NAMALWA (cell line): ENCODE results near the gene NPY5R.

ENCODE experiments used
- DNase-seq: peaks from one replicate; pipeline ENCODE4 v3.0.0-alpha.2; 2015; ENCODE audit warnings: low spot score

Gene NPY5R

GRCh38 chr4:163343604-163344146, at the start of gene NPY5R:
Gene NPY5R, plus strand, starts transcription at chr4:163343892. Its CDS starts 6,382 bp downstream, at chr4:163350274.
- DNase-seq: no peak

- no peak for DNase-seq
Measured at GRCh38 chr4:163295138-163295537, 48.6 kb upstream of the NPY5R start.

GRCh38 chr4:163300445-163300844, 43.2 kb upstream of the NPY5R start:
- DNase-seq: no peak

GRCh38 chr4:163303069-163303468, 40.6 kb upstream of the NPY5R start:
- DNase-seq: no peak

GRCh38 chr4:163309466-163309865, 34.2 kb upstream of the NPY5R start:
- DNase-seq: no peak

- DNase-seq: no peak
Measured at GRCh38 chr4:163317110-163317509, 26.6 kb upstream of the NPY5R start.

GRCh38 chr4:163330916-163331628, 12.6 kb upstream of the NPY5R start:
- DNase-seq: no peak

GRCh38 chr4:163331629-163332376, 11.9 kb upstream of the NPY5R start:
- DNase-seq: no peak

GRCh38 chr4:163332526-163333406, 10.9 kb upstream of the NPY5R start, which contains the start of gene NPY1R:
Gene NPY1R, minus strand, starts transcription at chr4:163332596. Its CDS starts 6,042 bp downstream, at chr4:163326554.
- peak; percentile 30 for DNase-seq

GRCh38 chr4:163335384-163335783, 8.3 kb upstream of the NPY5R start:
- no peak for DNase-seq

GRCh38 chr4:163344147-163345125, 744 bp downstream of the NPY5R start:
- DNase-seq: no peak

GRCh38 chr4:163350672-163351071, 7.0 kb downstream of the NPY5R start:
- DNase-seq: no peak

GRCh38 chr4:163353054-163353453, 9.4 kb downstream of the NPY5R start:
- no peak for DNase-seq

GRCh38 chr4:163356104-163356503, 12.4 kb downstream of the NPY5R start:
- DNase-seq: peak; percentile 7

GRCh38 chr4:163367651-163368050, 24.0 kb downstream of the NPY5R start:
- DNase-seq: no peak

- no peak for DNase-seq
Measured at GRCh38 chr4:163372029-163372428, 28.3 kb downstream of the NPY5R start.

- DNase-seq: no peak
Measured at GRCh38 chr4:163378661-163379060, 35.0 kb downstream of the NPY5R start.

- DNase-seq: no peak
Measured at GRCh38 chr4:163380703-163381102, 37.0 kb downstream of the NPY5R start.

- DNase-seq: no peak
Measured at GRCh38 chr4:163382178-163382869, 38.6 kb downstream of the NPY5R start.

GRCh38 chr4:163384434-163384833, 40.7 kb downstream of the NPY5R start:
- DNase-seq: peak; percentile 18
